ENCODE results near the gene GLOD5.

Gene GLOD5

GRCh38 chrX:48769230-48769629 lies 7.7 kb downstream of the GLOD5 start:
- DNase-seq = no peak

- DNase-seq = no peak
Measured at GRCh38 chrX:48770296-48770695, 8.7 kb downstream of the GLOD5 start.

- DNase-seq = no peak
Measured at GRCh38 chrX:48772602-48773001, 11.1 kb downstream of the GLOD5 start.

- DNase-seq = no peak
Measured at GRCh38 chrX:48776818-48777439, 15.4 kb downstream of the GLOD5 start.

GRCh38 chrX:48779399-48779798 lies 17.9 kb downstream of the GLOD5 start:
- no peak for DNase-seq

- no peak for DNase-seq
Measured at GRCh38 chrX:48781705-48782104, 20.2 kb downstream of the GLOD5 start.

GRCh38 chrX:48782216-48782615 lies 20.7 kb downstream of the GLOD5 start:
- DNase-seq = no peak

GRCh38 chrX:48782795-48783194 lies 21.2 kb downstream of the GLOD5 start:
- no peak for DNase-seq

GRCh38 chrX:48784726-48785125 lies 23.2 kb downstream of the GLOD5 start:
- DNase-seq = no peak

- no peak for DNase-seq
Measured at GRCh38 chrX:48785186-48785539, 23.6 kb downstream of the GLOD5 start.

GRCh38 chrX:48785540-48786214 lies 24.1 kb downstream of the GLOD5 start:
- DNase-seq = no peak

- DNase-seq = no peak
Measured at GRCh38 chrX:48786341-48786800, 24.8 kb downstream of the GLOD5 start, which contains the start of gene GATA1. GATA1 (plus strand) TSS chrX:48786590; CDS start chrX:48791110, 4,520 bp downstream.

GRCh38 chrX:48786825-48787504 lies 25.4 kb downstream of the GLOD5 start:
- no peak for DNase-seq

GRCh38 chrX:48787505-48788443 lies 26.2 kb downstream of the GLOD5 start:
- DNase-seq = no peak

GRCh38 chrX:48789366-48790220 lies 28.0 kb downstream of the GLOD5 start:
- DNase-seq = no peak

GRCh38 chrX:48790477-48790876 lies 28.9 kb downstream of the GLOD5 start:
- DNase-seq = no peak

GRCh38 chrX:48791063-48791820 lies 29.7 kb downstream of the GLOD5 start:
- no peak for DNase-seq

GRCh38 chrX:48792219-48792618 lies 30.7 kb downstream of the GLOD5 start:
- no peak for DNase-seq

GRCh38 chrX:48793935-48794334 lies 32.4 kb downstream of the GLOD5 start:
- DNase-seq = no peak

- no peak for DNase-seq
Measured at GRCh38 chrX:48794340-48794910, 32.9 kb downstream of the GLOD5 start.

All from CD4-positive, alpha-beta T cell treated with Interleukin-6 for 4 hours (primary cell).